NCI-H2107 treated with DMSO at 0.1 percent for 48 hours (cell line): ENCODE measurements around the gene EPM2A.
A peak's percentile ranks its signal among the peaks of the same experiment; 100 is the strongest.
"Not testable (repeated sequence)": the region's sequence is repeated elsewhere in the genome, so short reads cannot be mapped to it uniquely, and the experiment has no call there.

ENCODE experiments used
- DNase-seq: peaks from one replicate; lab custom pipeline; 2025; ENCODE audit not compliant: unreplicated experiment; lab: John Stamatoyannopoulos, UW

The EPM2A gene

DNA sequence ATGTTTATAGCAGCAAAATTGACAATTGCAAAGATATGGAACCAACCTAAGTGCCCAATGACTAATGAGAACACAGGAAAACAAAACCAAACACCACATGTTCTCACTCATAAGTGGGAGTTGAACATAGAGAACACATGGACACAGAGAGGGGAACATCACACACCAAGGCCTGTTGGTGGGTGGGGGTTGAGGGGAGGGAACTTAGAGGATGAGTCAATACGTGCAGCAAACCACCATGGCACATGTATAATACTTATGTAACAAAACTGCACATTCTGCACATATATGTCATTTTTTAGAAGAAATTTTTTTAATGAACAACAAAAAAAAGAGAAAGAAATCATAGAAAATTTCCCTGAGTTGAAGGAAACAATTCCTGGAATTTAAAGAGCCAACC, 3.9 kb downstream of the EPM2A start:
- DNase-seq: no peak

- no peak for DNase-seq
Observed at GRCh38 chr6:145729887-145730286, 5.4 kb downstream of the EPM2A start.

DNA sequence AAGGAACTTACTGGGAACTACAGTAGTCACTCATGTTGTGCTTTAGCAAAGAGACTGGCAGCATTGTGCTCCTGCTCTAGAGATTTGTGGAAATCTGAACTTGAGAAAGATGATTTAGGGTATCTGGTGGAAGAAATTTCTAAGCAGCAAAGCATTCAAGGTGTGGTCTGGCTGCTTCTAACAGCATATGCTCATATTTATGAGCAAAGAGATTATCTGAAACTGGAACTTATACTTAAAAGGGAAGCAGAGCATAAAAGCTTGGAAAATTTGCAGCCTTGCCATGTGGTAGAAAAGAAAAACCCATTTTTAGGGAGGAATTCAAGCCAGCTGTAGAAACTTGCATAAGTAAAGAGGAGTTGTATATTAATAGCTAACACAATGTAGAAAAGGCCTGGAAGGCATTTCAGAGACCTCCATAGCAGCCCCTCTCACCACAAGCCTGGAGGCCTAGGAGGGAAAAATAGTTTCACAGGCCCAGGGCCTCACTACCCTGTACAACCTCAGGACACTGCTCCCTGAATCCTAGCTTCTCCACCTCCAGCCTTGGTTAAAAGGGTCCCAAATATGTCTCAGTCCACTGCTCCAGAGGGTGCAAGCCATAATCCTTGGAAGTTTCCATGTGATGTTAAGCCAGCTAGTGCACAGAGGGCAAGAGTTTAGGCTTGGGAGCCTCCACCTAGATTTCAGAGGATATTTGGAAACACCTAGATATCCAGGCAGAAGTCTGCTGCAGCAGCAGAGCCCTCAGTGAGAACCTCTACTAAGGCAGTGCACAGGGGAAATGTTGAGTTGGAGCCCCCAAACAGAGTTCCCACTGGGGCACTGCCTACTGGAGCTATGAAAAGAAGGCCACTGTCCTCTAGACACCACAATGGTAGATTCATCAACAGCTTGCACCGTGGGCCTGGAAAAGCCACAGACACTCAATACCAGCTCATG, 6.6 kb downstream of the EPM2A start:
- no peak for DNase-seq

DNA sequence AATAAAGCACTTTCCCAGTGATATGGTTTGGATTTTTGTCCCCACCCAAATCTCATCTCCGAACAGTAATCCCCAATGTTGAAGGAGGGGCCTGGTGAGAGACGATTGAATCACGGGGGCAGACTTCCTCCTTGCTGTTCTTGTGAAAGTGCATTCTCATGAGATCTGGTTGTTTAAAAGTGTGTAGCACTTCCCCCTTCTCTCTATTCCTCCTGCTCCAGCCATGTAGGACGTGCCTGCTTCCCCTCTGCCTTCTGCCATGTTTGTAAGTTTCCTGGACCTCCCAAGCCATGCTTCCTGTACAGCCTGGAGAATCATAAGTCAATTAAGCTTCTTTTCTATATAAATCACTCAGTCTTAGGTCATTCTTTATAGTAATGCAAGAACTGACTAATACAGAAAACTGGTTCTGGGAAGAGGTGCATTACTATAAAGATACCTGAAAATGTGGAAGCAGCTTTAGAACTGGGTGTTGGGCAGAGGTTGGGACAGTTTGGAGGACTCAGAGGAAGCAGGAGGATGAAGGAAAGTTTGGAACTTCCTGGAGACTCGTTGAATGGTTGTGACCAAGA, 7.4 kb downstream of the EPM2A start:
- DNase-seq: no peak

- no peak for DNase-seq
Observed at GRCh38 chr6:145725570-145725969, 9.8 kb downstream of the EPM2A start.

DNA sequence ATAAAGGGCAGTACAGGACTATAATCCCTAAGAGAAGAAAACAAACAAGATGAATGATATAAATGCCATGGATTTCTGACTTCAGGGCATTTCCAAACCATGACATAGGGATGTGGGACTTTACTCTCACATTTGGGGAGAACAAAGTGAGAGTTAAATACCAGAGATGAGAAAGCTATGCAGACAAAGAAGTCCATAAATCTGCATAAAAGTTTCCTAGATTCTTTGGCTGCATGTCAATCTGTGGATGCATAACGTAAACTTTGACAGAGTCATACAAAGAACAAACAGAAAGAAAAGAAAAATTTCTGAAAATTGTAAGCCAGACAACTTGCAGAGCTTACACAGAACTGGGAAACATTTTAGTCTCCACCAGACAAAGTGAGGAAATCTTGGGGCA, 11.7 kb downstream of the EPM2A start:
- no peak for DNase-seq

- DNase-seq: no peak
Observed at GRCh38 chr6:145722190-145722589, 13.1 kb downstream of the EPM2A start.

- no peak for DNase-seq
Observed at GRCh38 chr6:145721144-145721543, 14.2 kb downstream of the EPM2A start.

- DNase-seq: no peak
Observed at GRCh38 chr6:145715426-145715825, 19.9 kb downstream of the EPM2A start.

- DNase-seq: no peak
Observed at GRCh38 chr6:145714731-145715130, 20.6 kb downstream of the EPM2A start.

- DNase-seq: no peak
Observed at GRCh38 chr6:145713773-145714172, 21.5 kb downstream of the EPM2A start.

DNA sequence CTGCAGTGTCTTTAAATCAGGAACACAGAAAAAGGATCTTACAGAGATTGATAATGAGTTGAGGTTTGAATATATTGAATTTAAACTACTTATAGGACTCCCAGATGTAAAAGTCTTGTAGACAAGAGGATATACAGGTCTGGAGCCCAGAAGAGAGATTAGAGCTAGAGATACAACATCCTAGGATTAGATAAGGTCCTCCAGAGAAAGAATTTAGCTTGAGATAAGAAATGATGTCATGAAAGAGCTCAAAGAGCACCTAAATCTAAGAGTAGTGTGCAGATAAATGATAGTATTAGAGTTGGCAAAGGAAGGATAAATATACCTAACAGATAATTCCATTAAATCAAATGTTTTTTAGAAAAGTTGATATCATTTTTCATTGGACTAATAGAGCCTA, 23.9 kb downstream of the EPM2A start:
- DNase-seq: no peak

DNA sequence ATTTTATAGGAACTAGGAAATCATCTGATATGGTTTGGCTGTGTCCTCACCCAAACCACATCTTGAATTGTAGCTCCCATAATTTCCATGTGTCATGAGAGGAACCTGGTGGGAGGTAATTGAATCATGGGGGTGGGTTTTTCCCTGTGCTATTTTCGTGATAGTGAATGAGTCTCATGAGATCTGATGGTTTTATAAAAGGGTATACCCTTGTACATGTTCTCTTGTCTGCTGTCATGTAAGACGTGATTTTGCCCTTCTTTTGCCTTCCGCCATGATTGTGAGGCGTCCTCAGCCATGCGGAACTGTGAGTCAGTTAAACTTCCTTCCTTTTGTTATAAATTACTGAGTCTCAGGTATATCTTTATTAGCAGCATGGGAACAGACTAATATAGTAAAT, 27.9 kb downstream of the EPM2A start:
- no peak for DNase-seq

DNA sequence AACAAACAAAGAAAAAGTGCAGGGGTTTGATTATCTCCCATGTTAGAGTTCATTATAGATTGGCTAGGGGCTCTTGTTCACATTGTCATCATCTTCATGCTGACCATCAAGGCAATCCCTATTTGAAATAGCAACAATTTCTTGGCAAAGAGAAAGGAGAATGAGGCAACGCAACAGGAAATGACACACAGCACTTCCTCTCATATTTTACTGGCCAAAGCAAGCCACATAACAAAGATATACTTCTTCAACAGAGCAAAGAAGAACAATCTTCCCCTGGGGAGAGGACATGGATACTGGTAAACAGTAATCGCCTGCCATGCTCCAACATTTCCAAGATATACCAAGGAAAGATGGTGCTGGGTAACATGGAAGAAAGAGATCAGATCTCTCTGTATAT, 29.8 kb downstream of the EPM2A start:
- no peak for DNase-seq

- DNase-seq: no peak
Observed at GRCh38 chr6:145704143-145704781, 31.1 kb downstream of the EPM2A start.

DNA sequence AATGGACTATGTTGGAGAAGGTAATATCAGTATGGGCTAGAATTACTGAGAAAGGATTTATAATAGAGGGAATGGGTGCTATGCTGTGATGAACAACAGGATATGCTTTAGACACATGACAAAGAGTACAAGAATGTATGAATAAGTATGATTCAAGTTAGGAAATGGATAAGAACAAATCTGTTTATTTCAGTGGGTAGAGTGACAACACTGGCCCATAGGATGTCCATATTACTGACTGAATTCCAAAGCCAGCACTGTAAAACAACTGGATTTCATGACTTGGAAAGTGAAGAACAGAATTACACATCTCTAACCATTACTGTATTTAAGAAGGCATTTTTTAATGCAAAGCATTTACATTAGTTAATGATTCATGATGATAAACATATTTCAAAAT, 35.9 kb downstream of the EPM2A start:
- no peak for DNase-seq

- not testable (repeated sequence) for DNase-seq
Observed at GRCh38 chr6:145697401-145697800, 37.9 kb downstream of the EPM2A start.

- DNase-seq: no peak
Observed at GRCh38 chr6:145694083-145694737, 41.1 kb downstream of the EPM2A start.

GRCh38 chr6:145690969-145691368, 44.4 kb downstream of the EPM2A start:
- no peak for DNase-seq

DNA sequence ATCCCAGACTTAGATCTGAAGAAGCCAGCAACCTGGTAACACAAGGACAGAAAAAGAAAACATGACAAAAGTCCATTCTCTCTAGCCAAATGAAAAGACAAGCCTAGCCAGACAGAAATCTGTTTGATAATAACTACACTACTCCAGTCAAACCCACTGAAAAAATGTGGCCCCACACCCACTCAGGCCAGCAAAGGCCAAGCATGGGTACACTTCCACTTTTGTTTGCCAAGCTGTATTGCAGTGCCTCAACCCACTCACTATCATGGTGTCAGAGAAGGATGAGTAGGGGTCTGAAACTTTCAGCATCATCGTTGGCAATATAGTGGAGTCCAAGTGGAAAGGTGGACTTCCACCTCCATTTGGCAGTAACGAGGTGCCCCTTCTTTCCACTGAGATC, 45.8 kb downstream of the EPM2A start:
- DNase-seq: no peak

GRCh38 chr6:145688493-145688905, 46.8 kb downstream of the EPM2A start:
- peak; percentile 48 for DNase-seq

GRCh38 chr6:145685932-145686331, 49.4 kb downstream of the EPM2A start:
- DNase-seq: no peak
